Natural killer cell (primary cell): ENCODE data around the gene DIAPH2. TPM values are rescaled to one million over a fixed set of nuclear protein-coding genes. Genes with fewer than 3 reads are reported as not detected.

Source experiments
- ATAC-seq, 3 donors: fragments of 150-1000 bp in 2 of 3; fragments of 200-7000 bp in 1 of 3; cut with Tn5 transposase; 1 replicate in 1 of 3; 2 replicates in 2 of 3; pipeline ENCODE4 v1.10.0; 2021; ENCODE audit warnings: mild to moderate bottlenecking in 2 of 3, moderate library complexity in 2 of 3
- DNase-seq, 2 donors: peaks; one replicate each; pipeline versions ENCODE4 v3.0.0 to v3.0.0-alpha.2; 2013 to 2021; ENCODE audit warnings: mixed read lengths in 1 of 2
- H3K27ac ChIP-seq: one replicate; pipeline ENCODE4 v1.5.1; 2013; ENCODE audit warnings: mild to moderate bottlenecking, low read length
- H3K27me3 ChIP-seq: one replicate; pipeline ENCODE4 v1.6.1; 2013; ENCODE audit warnings: low read length; ENCODE audit not compliant: control insufficient read depth, insufficient read depth
- H3K36me3 ChIP-seq: one replicate; pipeline ENCODE4 v1.6.1; 2013; ENCODE audit warnings: low read length; ENCODE audit not compliant: control insufficient read depth, insufficient read depth
- H3K4me1 ChIP-seq: one replicate; pipeline ENCODE4 v1.6.1; 2013; ENCODE audit warnings: low read length; ENCODE audit not compliant: control insufficient read depth, insufficient read depth
- H3K4me3 ChIP-seq: one replicate; pipeline ENCODE4 v1.5.1; 2013; ENCODE audit warnings: low read length
- H3K9me3 ChIP-seq: one replicate; pipeline ENCODE4 v1.6.1; 2013; ENCODE audit warnings: low read length; ENCODE audit not compliant: control insufficient read depth, insufficient read depth
- H3K27ac Mint-ChIP-seq, 2 donors: one replicate each; pipeline ENCODE4 v1.8.0; 2022; ENCODE audit warnings: mild to moderate bottlenecking in 2 of 2, mixed read lengths in 2 of 2, moderate library complexity in 1 of 2
- H3K27me3 Mint-ChIP-seq, 2 donors: one replicate each; pipeline ENCODE4 v1.8.0; 2022; ENCODE audit warnings: low read depth in 2 of 2, mixed read lengths in 2 of 2
- H3K36me3 Mint-ChIP-seq: one replicate; pipeline ENCODE4 v1.8.0; 2022; ENCODE audit warnings: mixed read lengths
- H3K4me1 Mint-ChIP-seq, 2 donors: one replicate each; pipeline ENCODE4 v1.8.0; 2022; ENCODE audit warnings: mixed read lengths in 2 of 2
- H3K4me3 Mint-ChIP-seq: one replicate; pipeline ENCODE4 v1.8.0; 2022; ENCODE audit warnings: mild to moderate bottlenecking, moderate library complexity, mixed read lengths
- H3K9me3 Mint-ChIP-seq, 2 donors: one replicate each; pipeline ENCODE4 v1.8.0; 2022; ENCODE audit warnings: mixed read lengths in 2 of 2
- CTCF ChIP-seq: fragments of 200-600 bp; IDR thresholded peaks from one replicate; pipeline ENCODE4 v1.8.0; 2022; ENCODE audit warnings: antibody characterized with exemption
- WGBS: methylation state at CpG from one replicate; pipeline ENCODE4 v1.1.7; 2013; ENCODE audit warnings: missing lambda C conversion rate; ENCODE audit not compliant: insufficient coverage; 5-methylcytosine and 5-hydroxymethylcytosine counted together
- intact Hi-C: fragments of 100-400 bp; cut with micrococcal nuclease; formaldehyde crosslinking; loops from one replicate; pipeline ENCODE4 v1.14.2; 2022
- total RNA-seq, 4 donors: library from RNA; stranded (reverse); fragments of 120-200 nt in 1 of 4; gene quantifications; one replicate each; pipeline versions ENCODE4 v1.2.3 to v1.2.4, GENCODE V29; 2013 to 2022

DIAPH2 gene
- total RNA-seq, 3 donors from 2014 or later (not counting 1 experiment from before 2014, with no cell fraction given): 17.0 to 18.2 (median 17.0) TPM

DNA sequence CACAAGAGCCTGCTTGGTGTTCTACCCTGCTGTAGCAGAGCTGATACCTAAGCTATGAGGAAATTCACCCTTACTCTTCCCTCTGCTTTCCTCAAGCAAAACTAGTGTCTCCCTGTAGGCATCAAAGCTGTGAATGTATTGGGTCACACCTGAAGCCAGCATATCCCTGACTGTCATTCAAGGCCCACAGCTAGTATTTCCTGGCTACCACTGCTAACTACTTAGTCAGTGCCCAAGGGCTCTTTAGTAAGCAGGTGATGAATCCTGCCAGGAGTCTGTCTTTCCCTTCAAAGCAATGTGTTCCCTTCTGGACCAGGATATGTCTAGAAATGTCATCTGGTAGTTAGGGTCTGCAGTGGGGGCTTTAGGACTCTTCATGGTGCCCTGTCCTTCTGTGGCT lies 324.7 kb downstream of the DIAPH2 start:
- no peaks in the 10 kb centered on the region for H3K27me3 Mint-ChIP-seq
- DNase-seq: no peak

DNA sequence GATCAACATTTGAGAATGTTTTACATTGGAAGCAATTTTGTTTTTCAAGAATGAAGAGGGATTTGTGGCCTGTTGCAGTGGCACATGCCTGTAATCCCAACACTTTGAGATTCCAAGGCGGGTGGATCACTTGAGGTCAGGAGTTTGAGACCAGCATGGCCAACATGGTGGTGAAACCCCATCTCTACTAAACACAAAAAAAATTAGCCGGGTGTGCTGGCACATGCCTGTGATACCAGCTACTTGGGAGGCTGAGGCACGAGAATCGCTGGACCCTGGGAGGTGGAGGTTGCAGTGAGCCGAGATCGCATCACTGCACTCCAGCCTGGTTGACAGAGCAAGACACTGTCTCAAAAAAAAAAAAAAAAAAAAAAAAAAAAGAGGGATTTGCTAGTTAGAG lies 326.9 kb downstream of the DIAPH2 start:
- Histone ChIP-seq H3K27ac (no peak overlapping the region), H3K9me3 (no peaks in the 10 kb centered on the region), H3K36me3 (no peaks in the 10 kb centered on the region), H3K4me3 (no peak overlapping the region), H3K4me1 (no peaks in the 10 kb centered on the region), H3K27me3 (no peaks in the 10 kb centered on the region)
- ATAC-seq (no peak), DNase-seq (no peak)
- no peak overlapping the region for H3K4me3 Mint-ChIP-seq
- H3K27ac Mint-ChIP-seq: no peak overlapping the region
- 97% methylated on average over 4 of the region's 6 CpGs for WGBS
- no peaks in the 10 kb centered on the region for H3K4me1 Mint-ChIP-seq
- TF ChIP-seq CTCF: no peak
- H3K9me3 Mint-ChIP-seq: no peaks in the 10 kb centered on the region
- no peaks in the 10 kb centered on the region for H3K36me3 Mint-ChIP-seq
- H3K27me3 Mint-ChIP-seq: no peaks in the 10 kb centered on the region
- intact Hi-C loops: no loop called here

More for the DNA sequence above, 324.7 kb downstream of the DIAPH2 start:
- no peak for TF ChIP-seq CTCF
- Mint-ChIP-seq H3K4me3 (no peak overlapping the region), H3K36me3 (no peaks in the 10 kb centered on the region), H3K9me3 (no peaks in the 10 kb centered on the region), H3K4me1 (no peaks in the 10 kb centered on the region), H3K27ac (no peak overlapping the region)
- Histone ChIP-seq H3K4me1 (no peaks in the 10 kb centered on the region), H3K9me3 (no peaks in the 10 kb centered on the region), H3K36me3 (no peaks in the 10 kb centered on the region), H3K27ac (no peak overlapping the region), H3K27me3 (no peaks in the 10 kb centered on the region), H3K4me3 (no peak overlapping the region)
- no peak for ATAC-seq
- intact Hi-C loops: no loop called here

- intact Hi-C loops: no loop called here
- Mint-ChIP-seq H3K27ac (no peak overlapping the region), H3K36me3 (no peaks in the 10 kb centered on the region), H3K9me3 (no peaks in the 10 kb centered on the region), H3K4me3 (no peak overlapping the region), H3K27me3 (no peaks in the 10 kb centered on the region), H3K4me1 (peaks cover 0 to under 1% of the 10 kb centered on the region in 2 donors)
- no peak for TF ChIP-seq CTCF
- DNase-seq: no peak
- no peaks in the 10 kb centered on the region for H3K4me1 ChIP-seq
- ATAC-seq: no peak
- H3K27ac ChIP-seq: no peak overlapping the region
- no peaks in the 10 kb centered on the region for H3K36me3 ChIP-seq
- H3K4me3 ChIP-seq: no peak overlapping the region
- H3K27me3 ChIP-seq: no peaks in the 10 kb centered on the region
- 94% methylated on average over 2 of the region's 2 CpGs for WGBS
- no peaks in the 10 kb centered on the region for H3K9me3 ChIP-seq
These were observed 331.5 kb downstream of the DIAPH2 start for GRCh38 chrX:97016106-97016505.

DNA sequence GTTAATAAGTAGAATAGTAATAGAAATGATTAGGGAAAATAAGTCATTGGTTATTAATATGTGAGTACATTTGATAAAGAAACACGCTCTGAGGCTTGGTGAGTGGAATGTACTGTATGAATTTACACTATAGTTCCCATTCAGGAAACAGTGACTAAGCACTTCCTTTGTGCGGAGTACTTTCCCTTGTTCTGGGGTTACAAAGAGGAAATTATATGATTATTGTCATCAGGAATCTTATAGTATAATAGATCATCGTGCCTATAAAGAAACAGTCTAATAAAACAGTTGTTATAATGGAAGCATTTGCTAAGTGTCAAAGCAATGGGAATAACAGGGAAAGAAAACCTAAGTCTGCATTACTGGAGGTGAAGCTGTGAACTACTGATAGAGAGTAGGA lies 337.0 kb downstream of the DIAPH2 start:
- no CpG with 5 or more reads among the region's 3 CpGs for WGBS
- no peak overlapping the region for H3K27ac ChIP-seq
- H3K4me3 ChIP-seq: no peak overlapping the region
- intact Hi-C loops: no loop called here
- H3K4me1 ChIP-seq: no peaks in the 10 kb centered on the region
- H3K36me3 ChIP-seq: no peaks in the 10 kb centered on the region
- no peak for ATAC-seq
- no peak overlapping the region for H3K4me3 Mint-ChIP-seq
- no peaks in the 10 kb centered on the region for H3K27me3 ChIP-seq
- peaks cover 0 to 8% of the 10 kb centered on the region in 2 donors for H3K4me1 Mint-ChIP-seq
- no peak overlapping the region for H3K27ac Mint-ChIP-seq
- no peak for TF ChIP-seq CTCF
- H3K36me3 Mint-ChIP-seq: no peaks in the 10 kb centered on the region
- no peaks in the 10 kb centered on the region for H3K9me3 ChIP-seq
- no peaks in the 10 kb centered on the region for H3K9me3 Mint-ChIP-seq
- no peak for DNase-seq
- no peaks in the 10 kb centered on the region for H3K27me3 Mint-ChIP-seq
